ENCODE results near the gene RFX7. TPM values are rescaled to one million over a fixed set of nuclear protein-coding genes. Genes with fewer than 3 reads are reported as not detected.

The RFX7 gene
- total and polyA plus RNA-seq, 2 experiments from 2014 or later = 5.9 to 11.6 TPM

DNA sequence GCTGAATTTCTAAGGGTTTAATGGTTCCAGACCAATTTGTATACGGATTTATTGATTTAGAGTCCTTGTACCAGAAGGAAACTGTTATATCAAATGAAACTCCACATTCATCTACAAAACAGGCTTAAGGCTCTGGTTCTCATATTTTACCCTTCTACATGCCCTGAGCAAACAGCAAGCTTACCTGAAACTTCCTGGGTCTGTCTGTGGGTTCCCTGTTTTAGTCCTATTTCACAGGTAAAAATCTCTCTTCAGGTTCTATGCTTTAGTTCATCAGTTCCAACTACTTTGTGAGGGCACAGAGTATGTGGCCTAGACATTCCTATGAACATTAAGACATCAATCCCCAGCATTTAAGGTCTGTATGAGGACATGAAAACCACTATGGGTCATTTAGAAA, 57.7 kb downstream of the RFX7 start:
- Histone ChIP-seq H3K9me3 (ENCODE audit: low read depth) (no peaks in the 10 kb centered on the region), H3K27me3 (no peaks in the 10 kb centered on the region), H3K4me1 (ENCODE audit: low read depth) (no peaks in the 10 kb centered on the region), H3K27ac (peak overlapping the region; percentile 4), H3K36me3 (no peaks in the 10 kb centered on the region), H3K4me3 (no peak overlapping the region)
- TF ChIP-seq, protein P1, sequence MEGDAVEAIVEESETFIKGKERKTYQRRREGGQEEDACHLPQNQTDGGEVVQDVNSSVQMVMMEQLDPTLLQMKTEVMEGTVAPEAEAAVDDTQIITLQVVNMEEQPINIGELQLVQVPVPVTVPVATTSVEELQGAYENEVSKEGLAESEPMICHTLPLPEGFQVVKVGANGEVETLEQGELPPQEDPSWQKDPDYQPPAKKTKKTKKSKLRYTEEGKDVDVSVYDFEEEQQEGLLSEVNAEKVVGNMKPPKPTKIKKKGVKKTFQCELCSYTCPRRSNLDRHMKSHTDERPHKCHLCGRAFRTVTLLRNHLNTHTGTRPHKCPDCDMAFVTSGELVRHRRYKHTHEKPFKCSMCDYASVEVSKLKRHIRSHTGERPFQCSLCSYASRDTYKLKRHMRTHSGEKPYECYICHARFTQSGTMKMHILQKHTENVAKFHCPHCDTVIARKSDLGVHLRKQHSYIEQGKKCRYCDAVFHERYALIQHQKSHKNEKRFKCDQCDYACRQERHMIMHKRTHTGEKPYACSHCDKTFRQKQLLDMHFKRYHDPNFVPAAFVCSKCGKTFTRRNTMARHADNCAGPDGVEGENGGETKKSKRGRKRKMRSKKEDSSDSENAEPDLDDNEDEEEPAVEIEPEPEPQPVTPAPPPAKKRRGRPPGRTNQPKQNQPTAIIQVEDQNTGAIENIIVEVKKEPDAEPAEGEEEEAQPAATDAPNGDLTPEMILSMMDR (IDR thresholded peaks at IDR 0.05; ENCODE audit: low read depth, low read length) = no peak
- DNase-seq (ENCODE audit: low read depth in 1 of 2, low spot score in 1 of 2) = no peak

DNA sequence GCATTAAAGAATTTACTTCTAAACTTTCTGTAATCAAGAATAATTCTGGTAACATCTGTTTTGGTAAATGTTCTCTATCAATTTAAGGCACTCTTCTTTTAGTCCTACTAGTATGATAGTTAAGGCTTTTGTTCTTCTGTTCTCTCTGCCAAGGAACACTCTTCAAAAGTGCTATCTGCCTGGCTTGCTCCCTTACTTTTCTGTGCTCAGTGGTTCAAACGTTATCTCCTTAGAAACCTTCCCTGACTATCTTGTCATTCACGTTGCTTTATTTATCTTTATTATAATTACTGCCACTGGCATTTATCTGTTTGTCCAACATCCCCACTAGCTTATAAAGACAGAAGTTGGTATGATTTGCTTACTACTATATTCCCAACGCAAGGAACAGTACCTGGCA, 59.2 kb downstream of the RFX7 start:
- TF ChIP-seq, protein P1 (IDR thresholded peaks at IDR 0.05; ENCODE audit: low read depth, low read length) = no peak
- Histone ChIP-seq H3K4me1 (ENCODE audit: low read depth) (no peaks in the 10 kb centered on the region), H3K4me3 (no peak overlapping the region), H3K27ac (no peak overlapping the region), H3K9me3 (ENCODE audit: low read depth) (no peaks in the 10 kb centered on the region), H3K27me3 (no peaks in the 10 kb centered on the region), H3K36me3 (no peaks in the 10 kb centered on the region)
- DNase-seq (ENCODE audit: low read depth in 1 of 2, low spot score in 1 of 2) = no peak

DNA sequence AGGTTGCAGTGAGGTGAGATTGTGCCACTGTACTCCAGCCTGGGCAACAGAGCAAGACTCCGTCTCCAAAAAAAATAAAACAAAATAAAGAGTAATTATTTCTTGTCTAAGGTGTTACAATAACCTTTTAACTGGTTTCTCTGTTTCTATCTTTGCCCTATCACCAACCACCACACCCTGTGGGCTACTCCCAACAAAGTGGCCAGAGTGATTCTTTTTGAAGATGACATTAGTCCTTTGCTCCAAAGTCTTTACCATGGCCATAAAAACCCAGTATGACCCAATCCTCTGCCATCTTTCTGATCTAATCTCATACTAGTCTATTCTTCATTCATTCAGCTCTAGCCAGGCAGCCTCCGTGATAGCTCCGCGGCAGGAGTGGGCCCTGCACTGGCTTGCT, 62.8 kb downstream of the RFX7 start:
- Histone ChIP-seq H3K36me3 (no peaks in the 10 kb centered on the region), H3K27me3 (no peaks in the 10 kb centered on the region), H3K9me3 (ENCODE audit: low read depth) (no peaks in the 10 kb centered on the region), H3K4me3 (no peak overlapping the region), H3K4me1 (ENCODE audit: low read depth) (no peaks in the 10 kb centered on the region), H3K27ac (no peak overlapping the region)
- DNase-seq (ENCODE audit: low read depth in 1 of 2, low spot score in 1 of 2) = no peak
- TF ChIP-seq, protein P1 (IDR thresholded peaks at IDR 0.05; ENCODE audit: low read depth, low read length) = no peak

DNA sequence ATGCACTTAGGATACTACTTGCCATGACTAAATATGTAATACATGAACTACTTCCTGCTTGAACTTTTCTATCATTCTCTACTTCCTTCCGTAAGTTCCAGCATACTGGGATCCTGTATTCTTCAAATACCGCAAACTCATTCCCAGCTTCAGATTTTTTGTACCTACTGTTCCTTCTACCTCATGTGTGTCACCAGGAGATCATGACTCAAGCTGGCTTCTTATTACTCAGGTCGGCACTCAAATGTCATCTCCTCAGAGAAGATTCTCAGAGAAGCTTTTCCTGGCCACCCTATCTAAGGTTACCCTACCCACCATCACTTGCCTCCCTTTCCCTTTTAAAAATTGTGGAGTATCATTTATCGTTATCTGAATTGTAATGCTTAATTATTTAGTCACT, 66.7 kb downstream of the RFX7 start:
- no peaks in the 10 kb centered on the region for H3K4me1 ChIP-seq (ENCODE audit: low read depth)
- H3K27ac ChIP-seq = no peak overlapping the region
- peaks cover 6% of the 10 kb centered on the region for H3K36me3 ChIP-seq
- H3K9me3 ChIP-seq (ENCODE audit: low read depth) = no peaks in the 10 kb centered on the region
- no peak overlapping the region for H3K4me3 ChIP-seq
- TF ChIP-seq, protein P1 (IDR thresholded peaks at IDR 0.05; ENCODE audit: low read depth, low read length) = no peak
- no peak for DNase-seq (ENCODE audit: low read depth in 1 of 2, low spot score in 1 of 2)
- no peaks in the 10 kb centered on the region for H3K27me3 ChIP-seq

DNA sequence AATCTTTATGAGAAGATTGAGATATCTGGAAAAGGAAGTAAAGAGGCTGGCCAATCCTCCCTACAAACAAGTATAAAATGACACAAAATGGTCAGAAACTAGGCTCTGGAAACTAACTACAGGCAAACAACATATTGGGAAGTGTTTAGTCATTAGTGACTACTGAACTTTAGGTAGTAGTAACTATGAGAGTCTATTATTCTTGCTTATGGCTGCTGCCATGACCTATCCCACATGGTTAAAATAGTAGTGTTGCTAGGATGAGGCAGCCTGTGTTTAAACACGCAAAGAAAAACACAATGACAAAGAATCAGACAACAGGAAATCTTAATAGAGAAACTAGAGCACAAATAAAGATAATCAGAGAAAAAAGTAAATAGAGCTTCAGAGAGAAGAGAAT, 67.9 kb downstream of the RFX7 start:
- Histone ChIP-seq H3K9me3 (ENCODE audit: low read depth) (no peaks in the 10 kb centered on the region), H3K36me3 (peaks cover 6% of the 10 kb centered on the region), H3K27me3 (no peaks in the 10 kb centered on the region), H3K4me3 (no peak overlapping the region), H3K27ac (no peak overlapping the region), H3K4me1 (ENCODE audit: low read depth) (no peaks in the 10 kb centered on the region)
- DNase-seq (ENCODE audit: low read depth in 1 of 2, low spot score in 1 of 2) = no peak
- TF ChIP-seq, protein P1 (IDR thresholded peaks at IDR 0.05; ENCODE audit: low read depth, low read length) = no peak

DNA sequence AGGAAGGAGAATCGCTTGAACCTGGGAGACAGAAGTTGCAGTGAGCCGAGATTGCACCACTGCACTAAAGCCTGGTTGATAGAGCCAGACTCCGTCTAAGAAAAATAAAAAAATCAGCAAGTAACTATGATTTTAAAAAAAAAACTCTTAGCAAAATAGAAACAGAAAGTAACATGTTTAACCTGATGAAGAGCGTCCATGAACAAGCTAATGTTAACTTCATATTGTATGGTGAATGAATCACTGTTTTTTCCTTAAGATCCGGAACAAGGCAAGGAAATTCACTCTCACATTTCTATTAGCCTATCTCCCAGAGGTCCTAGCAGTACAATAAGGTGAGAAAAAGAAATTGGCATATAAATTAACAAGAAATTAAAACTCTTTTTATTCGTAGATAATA, 69.0 kb downstream of the RFX7 start:
- TF ChIP-seq, protein P1 (IDR thresholded peaks at IDR 0.05; ENCODE audit: low read depth, low read length) = no peak
- H3K9me3 ChIP-seq (ENCODE audit: low read depth) = no peaks in the 10 kb centered on the region
- H3K36me3 ChIP-seq = peaks cover 6% of the 10 kb centered on the region
- no peaks in the 10 kb centered on the region for H3K27me3 ChIP-seq
- no peak overlapping the region for H3K4me3 ChIP-seq
- H3K4me1 ChIP-seq (ENCODE audit: low read depth) = no peaks in the 10 kb centered on the region
- DNase-seq (ENCODE audit: low read depth in 1 of 2, low spot score in 1 of 2) = no peak
- H3K27ac ChIP-seq = no peak overlapping the region
